Immature natural killer cell (primary cell): ENCODE data around the gene FMR1. TPM values are rescaled to one million over a fixed set of nuclear protein-coding genes. Genes with fewer than 3 reads are reported as not detected.

Experiments used
- DNase-seq, 3 donors: peaks; one replicate each; pipeline ENCODE4 v3.0.0; 2022; ENCODE audit warnings: mixed read lengths in 1 of 3
- H3K27ac Mint-ChIP-seq, 6 donors: one replicate each; pipeline ENCODE4 v1.8.0; 2020; ENCODE audit warnings: mixed read lengths in 6 of 6, mild to moderate bottlenecking in 5 of 6, inconsistent platforms in 4 of 6, moderate library complexity in 3 of 6
- H3K27me3 Mint-ChIP-seq, 3 donors: one replicate each; pipeline ENCODE4 v1.8.0; 2020 to 2021; ENCODE audit warnings: low read depth in 3 of 3, mild to moderate bottlenecking in 3 of 3, mixed read lengths in 3 of 3, moderate library complexity in 3 of 3, inconsistent platforms in 1 of 3
- H3K36me3 Mint-ChIP-seq, 3 donors: one replicate each; pipeline ENCODE4 v1.8.0; 2020; ENCODE audit warnings: mixed read lengths in 3 of 3, inconsistent platforms in 2 of 3, mild to moderate bottlenecking in 2 of 3
- H3K4me1 Mint-ChIP-seq, 2 donors: one replicate each; pipeline ENCODE4 v1.8.0; 2020; ENCODE audit warnings: inconsistent platforms in 2 of 2, mild to moderate bottlenecking in 2 of 2, mixed read lengths in 2 of 2, moderate library complexity in 1 of 2
- H3K4me3 Mint-ChIP-seq, 5 donors: one replicate each; pipeline ENCODE4 v1.8.0; 2020; ENCODE audit warnings: mild to moderate bottlenecking in 5 of 5, mixed read lengths in 5 of 5, inconsistent platforms in 3 of 5, moderate library complexity in 3 of 5
- H3K9me3 Mint-ChIP-seq, 6 donors: one replicate each; pipeline ENCODE4 v1.8.0; 2020; ENCODE audit warnings: mild to moderate bottlenecking in 6 of 6, mixed read lengths in 6 of 6, inconsistent platforms in 4 of 6, moderate library complexity in 3 of 6
- polyA plus RNA-seq, 3 donors: library from polyadenylated mRNA; unstranded; fragments of 300-500 nt; fragmentation: Illumina TruSeq; gene quantifications; one replicate each; pipeline ENCODE4 v1.2.3, GENCODE V29; 2021

The FMR1 gene
- polyA plus RNA-seq, 3 donors from 2014 or later: 8.9 to 9.7 (median 9.5) TPM

DNA sequence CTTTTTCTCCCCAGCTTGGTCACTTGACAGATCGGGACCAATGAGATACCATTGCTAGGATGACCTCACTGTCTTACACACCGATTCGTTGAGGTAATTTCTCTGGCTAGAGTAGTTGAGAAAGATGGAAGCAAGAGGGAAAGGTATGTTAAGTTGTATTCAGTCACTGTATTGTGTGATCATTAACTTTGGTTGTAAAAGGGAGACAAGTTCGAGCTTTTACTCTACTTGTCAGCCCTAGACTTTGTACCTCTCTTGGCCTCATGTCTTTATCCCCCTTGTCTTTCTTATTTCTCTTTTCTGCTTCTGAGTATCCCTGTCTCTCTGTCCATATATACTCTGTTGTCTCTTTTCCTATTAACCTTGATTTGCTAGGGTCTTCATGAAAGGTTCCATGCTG, 15.5 kb downstream of the FMR1 start:
- Mint-ChIP-seq H3K4me3 (no peak overlapping the region), H3K4me1 (peaks cover 15 to 21% of the 10 kb centered on the region in 2 donors), H3K9me3 (no peaks in the 10 kb centered on the region), H3K27me3 (peaks cover 0 to 4% (median 0%) of the 10 kb centered on the region in 3 donors), H3K36me3 (peaks cover 0 to 3% (median 0%) of the 10 kb centered on the region in 3 donors), H3K27ac (peak overlapping the region in 1 of 6 donors; percentile 45)
- DNase-seq: no peak

DNA sequence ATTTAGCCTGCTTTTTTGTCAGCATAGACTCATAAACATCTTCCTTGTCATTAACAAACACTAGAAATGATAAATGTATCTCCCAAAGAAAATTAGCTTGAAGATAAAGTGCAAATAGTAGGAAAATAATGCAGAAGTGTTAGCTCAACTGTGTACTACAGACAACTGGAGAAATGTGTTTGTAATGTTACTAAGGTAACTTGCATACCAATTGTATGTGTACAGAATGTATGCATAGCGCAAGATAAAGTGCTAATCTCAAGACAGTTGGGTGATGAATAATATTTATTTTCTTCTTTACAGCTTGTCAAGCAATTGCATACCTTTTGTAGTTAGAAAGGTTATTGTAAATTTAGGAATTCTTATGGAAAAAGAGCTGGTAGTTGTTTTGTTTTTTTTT, 22.1 kb downstream of the FMR1 start:
- Mint-ChIP-seq H3K36me3 (peaks cover 7 to 9% (median 9%) of the 10 kb centered on the region in 3 donors), H3K9me3 (no peaks in the 10 kb centered on the region), H3K4me3 (no peak overlapping the region), H3K4me1 (no peaks in the 10 kb centered on the region), H3K27me3 (peaks cover 0 to 5% (median 4%) of the 10 kb centered on the region in 3 donors), H3K27ac (peak overlapping the region in 1 of 6 donors; percentile 42)
- no peak for DNase-seq

DNA sequence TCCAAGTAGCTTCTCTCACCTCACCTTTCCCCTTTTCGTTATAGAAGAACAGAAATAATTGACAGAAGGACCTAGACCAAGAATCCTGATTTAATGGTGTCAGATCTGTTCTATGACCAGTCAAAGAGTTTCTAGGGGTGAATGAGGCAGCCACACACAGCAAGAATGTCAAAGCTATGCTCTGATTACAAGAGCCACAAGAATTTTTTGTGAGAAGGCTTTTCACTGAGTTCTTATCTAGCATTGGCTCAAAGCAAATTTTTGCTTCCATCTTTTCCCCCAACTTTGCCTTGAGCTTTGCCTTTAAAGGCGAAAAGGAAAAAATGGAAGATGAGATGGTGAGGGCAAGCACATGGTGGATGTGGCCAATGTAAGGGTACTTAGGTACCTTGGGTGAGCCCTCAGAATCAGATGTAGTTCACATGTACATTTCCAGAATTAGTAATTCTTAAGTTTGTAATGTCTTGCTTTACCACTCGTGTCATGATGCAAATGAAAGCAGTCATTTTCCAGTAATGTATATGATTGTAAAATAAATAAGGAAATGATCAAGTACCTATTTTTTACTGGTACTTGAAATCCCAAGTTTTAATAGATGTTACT, 23.5 kb downstream of the FMR1 start:
- H3K36me3 Mint-ChIP-seq: peaks cover 6 to 9% (median 7%) of the 10 kb centered on the region in 3 donors
- no peak overlapping the region for H3K4me3 Mint-ChIP-seq
- peaks cover 0 to 5% (median 0%) of the 10 kb centered on the region in 3 donors for H3K27me3 Mint-ChIP-seq
- H3K27ac Mint-ChIP-seq: no peak overlapping the region
- H3K4me1 Mint-ChIP-seq: no peaks in the 10 kb centered on the region
- DNase-seq: no peak
- no peaks in the 10 kb centered on the region for H3K9me3 Mint-ChIP-seq

DNA sequence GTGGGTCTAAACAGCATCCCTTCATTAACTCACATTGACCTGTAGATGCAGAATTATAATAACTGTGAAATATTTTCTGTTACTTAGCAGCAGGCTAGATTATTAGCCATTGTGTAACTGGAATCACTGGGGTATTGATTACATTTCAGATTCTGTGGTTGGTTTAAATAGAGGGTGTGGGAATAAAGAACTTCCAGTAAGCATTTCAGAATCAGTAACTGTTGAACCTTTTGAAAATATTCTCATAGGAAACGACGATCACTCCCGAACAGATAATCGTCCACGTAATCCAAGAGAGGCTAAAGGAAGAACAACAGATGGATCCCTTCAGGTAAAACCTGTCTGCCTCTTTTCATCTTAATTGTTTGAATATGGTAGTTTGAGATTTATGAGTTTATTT, 33.6 kb downstream of the FMR1 start:
- H3K27ac Mint-ChIP-seq: no peak overlapping the region
- peaks cover 0 to 11% (median 10%) of the 10 kb centered on the region in 3 donors for H3K36me3 Mint-ChIP-seq
- H3K27me3 Mint-ChIP-seq: peaks cover 0 to 2% (median 1%) of the 10 kb centered on the region in 3 donors
- H3K4me3 Mint-ChIP-seq: no peak overlapping the region
- H3K4me1 Mint-ChIP-seq: no peaks in the 10 kb centered on the region
- DNase-seq: no peak
- H3K9me3 Mint-ChIP-seq: no peaks in the 10 kb centered on the region

DNA sequence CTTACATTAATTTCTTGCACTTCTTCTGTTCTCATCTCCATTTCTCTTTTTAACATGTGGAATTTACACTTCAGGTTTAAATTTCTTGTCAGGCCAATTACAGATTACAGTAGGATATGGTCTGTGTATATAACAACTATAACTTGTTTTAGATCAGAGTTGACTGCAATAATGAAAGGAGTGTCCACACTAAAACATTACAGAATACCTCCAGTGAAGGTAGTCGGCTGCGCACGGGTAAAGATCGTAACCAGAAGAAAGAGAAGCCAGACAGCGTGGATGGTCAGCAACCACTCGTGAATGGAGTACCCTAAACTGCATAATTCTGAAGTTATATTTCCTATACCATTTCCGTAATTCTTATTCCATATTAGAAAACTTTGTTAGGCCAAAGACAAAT, 36.8 kb downstream of the FMR1 start:
- no peak for DNase-seq
- Mint-ChIP-seq H3K4me3 (no peak overlapping the region), H3K36me3 (peaks cover 0 to 10% (median 10%) of the 10 kb centered on the region in 3 donors), H3K27ac (peak overlapping the region in 1 of 6 donors; percentile 16), H3K4me1 (no peaks in the 10 kb centered on the region), H3K9me3 (no peaks in the 10 kb centered on the region), H3K27me3 (peaks cover 0 to 2% (median 0%) of the 10 kb centered on the region in 3 donors)

DNA sequence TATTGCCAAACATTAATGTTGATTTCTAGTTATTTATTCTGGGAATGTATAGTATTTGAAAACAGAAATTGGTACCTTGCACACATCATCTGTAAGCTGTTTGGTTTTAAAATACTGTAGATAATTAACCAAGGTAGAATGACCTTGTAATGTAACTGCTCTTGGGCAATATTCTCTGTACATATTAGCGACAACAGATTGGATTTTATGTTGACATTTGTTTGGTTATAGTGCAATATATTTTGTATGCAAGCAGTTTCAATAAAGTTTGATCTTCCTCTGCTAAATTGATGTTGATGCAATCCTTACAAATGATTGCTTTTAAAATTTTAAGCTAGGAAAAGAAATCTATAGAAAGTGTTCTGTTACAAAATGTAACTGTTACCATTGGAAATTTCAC, 38.6 kb downstream of the FMR1 start:
- Mint-ChIP-seq H3K27ac (no peak overlapping the region), H3K4me3 (no peak overlapping the region), H3K36me3 (peaks cover 0 to 5% (median 4%) of the 10 kb centered on the region in 3 donors), H3K9me3 (no peaks in the 10 kb centered on the region), H3K27me3 (peaks cover 0 to 2% (median 0%) of the 10 kb centered on the region in 3 donors), H3K4me1 (no peaks in the 10 kb centered on the region)
- DNase-seq: no peak

DNA sequence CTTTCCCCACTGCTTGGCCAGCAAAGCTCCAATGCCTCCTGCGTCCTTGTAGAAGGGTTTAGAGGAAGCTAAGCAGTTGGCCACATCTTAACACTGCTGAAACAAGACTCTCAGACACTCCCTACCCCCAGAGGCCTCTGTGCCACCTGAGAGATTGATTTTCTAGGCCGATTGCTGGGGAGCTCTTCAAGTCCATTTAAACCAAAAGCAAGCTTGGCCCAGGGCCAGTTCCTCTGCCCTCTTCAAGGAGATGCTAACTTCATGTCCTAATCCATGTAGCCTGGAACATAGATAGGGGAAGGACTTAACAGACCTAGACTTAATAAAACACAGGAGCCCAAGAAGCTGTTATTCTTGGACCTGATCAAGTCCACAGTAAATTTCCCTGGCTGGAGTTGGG, 42.3 kb downstream of the FMR1 start:
- H3K27ac Mint-ChIP-seq: no peak overlapping the region
- DNase-seq: no peak
- H3K27me3 Mint-ChIP-seq: peaks cover 0 to 2% (median 2%) of the 10 kb centered on the region in 3 donors
- H3K4me1 Mint-ChIP-seq: no peaks in the 10 kb centered on the region
- no peak overlapping the region for H3K4me3 Mint-ChIP-seq
- peaks cover 0 to 1% (median 0%) of the 10 kb centered on the region in 6 donors for H3K9me3 Mint-ChIP-seq
- no peaks in the 10 kb centered on the region for H3K36me3 Mint-ChIP-seq

DNA sequence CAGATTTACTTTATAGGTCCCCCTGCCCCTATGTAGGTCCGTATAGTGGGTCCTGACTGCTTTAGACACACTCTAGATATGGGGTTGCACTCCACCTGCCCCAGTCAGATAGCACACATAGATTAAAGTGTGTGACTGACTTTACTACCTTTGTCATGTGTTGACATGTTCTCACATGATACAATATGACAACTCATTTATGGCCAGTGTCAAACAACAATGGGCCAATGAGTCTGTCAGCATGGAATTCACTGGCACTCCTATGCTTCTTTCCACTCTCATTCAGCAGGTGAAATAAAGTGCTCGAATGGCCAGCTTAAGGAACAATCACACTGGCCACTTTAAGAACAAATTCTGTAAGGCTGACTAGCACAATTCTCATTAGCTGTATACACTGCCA, 45.6 kb downstream of the FMR1 start:
- Mint-ChIP-seq H3K27me3 (peaks cover 2 to 4% (median 3%) of the 10 kb centered on the region in 3 donors), H3K9me3 (peaks cover 0 to 1% (median 0%) of the 10 kb centered on the region in 6 donors), H3K4me1 (no peaks in the 10 kb centered on the region), H3K27ac (no peak overlapping the region), H3K36me3 (no peaks in the 10 kb centered on the region), H3K4me3 (no peak overlapping the region)
- DNase-seq: no peak

DNA sequence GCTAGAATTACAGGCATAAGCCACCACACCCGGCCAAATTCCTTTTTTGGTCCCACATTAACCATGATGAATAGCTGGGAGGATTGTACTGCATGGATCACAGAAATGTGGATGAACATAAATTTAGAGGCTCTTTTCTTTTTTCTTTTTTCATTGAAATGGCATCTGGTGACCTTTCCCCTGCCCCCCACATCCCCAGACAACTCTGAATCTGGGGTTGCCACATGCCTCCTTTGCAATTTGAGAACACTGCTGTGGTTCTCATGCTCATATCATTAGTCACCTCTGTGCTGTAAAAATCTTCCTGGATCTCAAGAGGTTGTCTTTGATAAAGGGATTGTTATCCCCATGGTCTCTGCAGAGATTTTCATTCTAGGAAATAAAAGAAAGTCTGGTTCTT, 46.6 kb downstream of the FMR1 start:
- Mint-ChIP-seq H3K4me1 (no peaks in the 10 kb centered on the region), H3K4me3 (no peak overlapping the region), H3K9me3 (peaks cover 0 to 1% (median 0%) of the 10 kb centered on the region in 6 donors), H3K36me3 (no peaks in the 10 kb centered on the region), H3K27me3 (peaks cover 2 to 8% (median 3%) of the 10 kb centered on the region in 3 donors), H3K27ac (no peak overlapping the region)
- DNase-seq: no peak

DNA sequence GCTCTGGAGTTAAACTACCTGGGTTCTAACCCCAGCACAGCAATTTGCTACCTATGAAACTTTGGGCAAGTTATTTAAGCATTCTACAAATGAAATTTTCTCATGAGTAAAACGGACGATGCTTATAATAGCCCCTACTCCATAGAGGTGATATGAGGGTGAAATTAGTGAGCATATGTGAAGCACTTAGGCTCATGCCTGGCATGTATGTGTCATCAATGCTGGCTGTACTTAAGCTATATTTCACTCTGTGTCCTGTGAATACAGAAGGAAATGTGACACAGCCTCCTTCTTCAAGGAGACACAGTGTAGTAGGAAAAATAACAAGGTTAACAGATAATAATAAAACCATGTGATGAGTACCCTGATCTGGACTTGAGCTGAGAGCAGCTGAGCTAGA, 49.0 kb downstream of the FMR1 start:
- peaks cover 0 to 8% (median 3%) of the 10 kb centered on the region in 3 donors for H3K27me3 Mint-ChIP-seq
- no peaks in the 10 kb centered on the region for H3K36me3 Mint-ChIP-seq
- no peak overlapping the region for H3K4me3 Mint-ChIP-seq
- peaks cover 0 to 4% (median 0%) of the 10 kb centered on the region in 6 donors for H3K9me3 Mint-ChIP-seq
- H3K4me1 Mint-ChIP-seq: no peaks in the 10 kb centered on the region
- H3K27ac Mint-ChIP-seq: no peak overlapping the region
- DNase-seq: no peak

DNA sequence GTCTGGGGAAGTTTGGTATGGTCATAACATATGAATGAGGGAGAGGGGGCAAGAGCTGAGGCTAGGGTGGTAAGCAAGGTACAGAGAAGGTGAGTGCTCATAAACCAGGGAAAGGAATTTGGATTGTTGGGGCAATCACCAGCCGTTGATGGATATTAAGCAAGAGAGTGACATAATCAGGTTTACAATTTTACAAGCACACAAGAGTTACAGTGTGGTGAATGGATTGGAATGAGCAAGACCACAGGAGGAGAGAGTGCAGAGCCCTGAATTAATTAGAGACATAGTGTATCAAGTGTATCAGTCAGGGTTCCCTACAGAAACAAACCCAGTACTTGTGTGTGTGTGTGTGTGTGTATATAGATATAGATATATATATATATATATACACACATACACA, 50.8 kb downstream of the FMR1 start:
- DNase-seq: no peak
- H3K4me3 Mint-ChIP-seq: peak overlapping the region in 1 of 5 donors; percentile 14
- no peak overlapping the region for H3K27ac Mint-ChIP-seq
- H3K4me1 Mint-ChIP-seq: no peaks in the 10 kb centered on the region
- H3K27me3 Mint-ChIP-seq: peaks cover 0 to 12% (median 3%) of the 10 kb centered on the region in 3 donors
- H3K36me3 Mint-ChIP-seq: no peaks in the 10 kb centered on the region
- H3K9me3 Mint-ChIP-seq: peaks cover 0 to 2% (median 0%) of the 10 kb centered on the region in 6 donors

DNA sequence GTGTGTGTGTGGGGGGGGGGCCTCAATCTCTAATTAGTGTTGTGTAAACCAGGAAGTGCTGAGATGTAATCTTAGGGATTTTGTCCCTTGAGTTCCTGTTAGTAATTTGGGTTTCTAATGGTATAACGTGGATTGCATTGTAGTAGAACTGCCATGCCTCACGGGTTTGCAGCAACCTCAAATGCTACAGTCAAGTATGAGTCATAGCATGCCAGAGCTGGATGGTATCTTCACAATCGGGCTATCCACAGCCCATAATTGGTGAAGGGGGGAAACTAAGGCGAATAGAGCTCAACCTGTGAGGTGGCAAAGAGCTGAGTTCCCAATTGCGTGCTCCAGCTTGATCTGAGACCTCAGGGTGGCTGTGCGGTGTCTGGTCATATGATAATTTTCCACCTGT, 67.2 kb downstream of the FMR1 start:
- H3K27me3 Mint-ChIP-seq: peaks cover 0 to 5% (median 1%) of the 10 kb centered on the region in 3 donors
- H3K9me3 Mint-ChIP-seq: no peaks in the 10 kb centered on the region
- no peaks in the 10 kb centered on the region for H3K4me1 Mint-ChIP-seq

DNA sequence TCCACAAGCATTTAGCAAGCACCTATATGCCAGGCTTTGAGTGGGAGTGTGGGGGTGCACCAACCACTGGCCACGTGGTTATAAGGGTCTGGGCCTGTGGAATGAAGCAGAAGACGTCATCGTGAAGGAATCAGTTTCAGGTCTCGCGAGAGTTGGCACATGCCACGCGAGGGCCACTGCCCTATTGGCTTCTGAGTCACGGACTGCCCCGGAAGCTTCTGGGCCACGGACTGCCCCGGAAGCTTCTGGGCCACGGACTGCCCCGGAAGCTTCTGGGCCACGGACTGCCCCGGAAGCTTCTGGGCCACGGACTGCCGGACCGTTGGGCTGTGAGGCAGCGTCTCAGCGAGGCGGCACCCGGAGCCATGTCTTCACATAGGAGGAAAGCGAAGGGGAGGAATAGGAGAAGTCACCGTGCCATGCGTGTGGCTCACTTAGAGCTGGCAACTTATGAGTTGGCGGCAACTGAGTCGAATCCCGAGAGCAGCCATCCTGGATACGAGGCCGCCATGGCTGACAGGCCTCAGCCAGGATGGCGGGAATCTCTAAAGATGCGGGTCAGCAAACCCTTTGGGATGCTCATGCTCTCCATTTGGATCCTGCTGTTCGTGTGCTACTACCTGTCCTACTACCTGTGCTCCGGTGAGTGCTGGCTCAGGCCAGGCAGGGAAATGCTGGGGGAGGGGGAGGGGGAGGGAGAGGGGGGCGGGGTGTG, 69.5 kb downstream of the FMR1 start, which contains the start of gene FMR1NB:
Gene FMR1NB, plus strand, starts transcription at position 300 of the 715 bp plus-strand sequence. Its CDS starts 66 bp downstream, at position 366.
- Mint-ChIP-seq H3K4me1 (no peaks in the 10 kb centered on the region), H3K4me3 (no peak within 1 kb of the TSS), H3K27ac (no peak within 1 kb of the TSS), H3K27me3 (peaks cover 0 to 2% (median 0%) of the 10 kb centered on the region in 3 donors), H3K9me3 (no peaks in the 10 kb centered on the region), H3K36me3 (no peaks in the 10 kb centered on the region)
- no peak for DNase-seq

More for the DNA sequence above, 67.2 kb downstream of the FMR1 start:
- Mint-ChIP-seq H3K27ac (no peak overlapping the region), H3K4me3 (no peak overlapping the region), H3K36me3 (no peaks in the 10 kb centered on the region)
- no peak for DNase-seq
